NT2/D1 (cell line): ENCODE measurements around the gene SORBS1.

Source experiments
- DNase-seq: peaks from one replicate; pipeline ENCODE4 v3.0.0-alpha.2; 2011; ENCODE audit warnings: low read depth, low spot score
- H3K27me3 ChIP-seq: 2 replicates; pipeline ENCODE4 v1.6.0; 2011; ENCODE audit warnings: mild to moderate bottlenecking; ENCODE audit not compliant: insufficient read length, insufficient read depth
- H3K36me3 ChIP-seq: 2 replicates; pipeline ENCODE4 v1.6.1; 2011; ENCODE audit warnings: mild to moderate bottlenecking, low read length, mixed read lengths; ENCODE audit not compliant: insufficient read depth, insufficient read length
- H3K4me1 ChIP-seq: 2 replicates; pipeline ENCODE4 v1.5.1; 2011; ENCODE audit not compliant: insufficient read depth, insufficient read length
- H3K4me3 ChIP-seq: 2 replicates; pipeline ENCODE4 v1.5.1; 2011; ENCODE audit warnings: low read depth; ENCODE audit not compliant: insufficient read length
- H3K9ac ChIP-seq: 2 replicates; pipeline ENCODE4 v1.6.0; 2011; ENCODE audit warnings: low read depth; ENCODE audit not compliant: insufficient read length
- H3K9me3 ChIP-seq: 2 replicates; pipeline ENCODE4 v1.5.1; 2011; ENCODE audit warnings: mild to moderate bottlenecking, low read length; ENCODE audit not compliant: insufficient read depth
- SUZ12 ChIP-seq: IDR thresholded peaks from 2 replicates; pipeline ENCODE4 v1.6.1; 2011; ENCODE audit not compliant: insufficient read length, insufficient read depth; ENCODE audit errors: extremely low read depth
- YY1 ChIP-seq: IDR thresholded peaks from 2 replicates; pipeline ENCODE4 v1.6.1; 2011; ENCODE audit not compliant: insufficient read length, insufficient read depth
- ZNF274 ChIP-seq: IDR thresholded peaks from 2 replicates; pipeline ENCODE4 v1.6.1; 2011; ENCODE audit warnings: mild to moderate bottlenecking, low read depth, low read length

Gene SORBS1

DNA sequence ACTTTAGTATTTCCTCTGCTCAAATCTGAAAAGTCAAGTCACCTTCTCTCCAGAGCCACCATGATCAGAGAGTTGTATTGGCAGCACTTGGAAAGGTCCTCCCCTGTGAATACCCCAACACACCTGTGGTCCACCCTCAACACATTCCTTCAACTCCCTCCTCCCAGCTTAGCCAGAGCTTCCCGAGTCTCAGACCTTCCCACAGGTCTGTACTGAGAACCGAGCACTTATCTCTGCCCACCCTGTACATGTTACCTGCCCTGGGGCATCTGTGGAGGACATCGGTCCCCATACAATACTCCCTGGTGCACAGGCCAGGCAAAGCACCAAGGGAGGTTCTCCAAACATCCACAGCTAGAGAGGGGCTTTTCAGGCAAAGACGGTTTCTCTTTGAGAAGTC lies 30.6 kb downstream of the SORBS1 start:
- Histone ChIP-seq H3K27me3 (no peaks in the 10 kb centered on the region), H3K4me3 (no peak overlapping the region), H3K9me3 (peaks cover 7% of the 10 kb centered on the region), H3K36me3 (no peaks in the 10 kb centered on the region), H3K4me1 (peaks cover 2% of the 10 kb centered on the region), H3K9ac (no peak overlapping the region)
- no peak for TF ChIP-seq YY1
- TF ChIP-seq SUZ12, result no peak
- TF ChIP-seq ZNF274, result no peak
- DNase-seq, result no peak

DNA sequence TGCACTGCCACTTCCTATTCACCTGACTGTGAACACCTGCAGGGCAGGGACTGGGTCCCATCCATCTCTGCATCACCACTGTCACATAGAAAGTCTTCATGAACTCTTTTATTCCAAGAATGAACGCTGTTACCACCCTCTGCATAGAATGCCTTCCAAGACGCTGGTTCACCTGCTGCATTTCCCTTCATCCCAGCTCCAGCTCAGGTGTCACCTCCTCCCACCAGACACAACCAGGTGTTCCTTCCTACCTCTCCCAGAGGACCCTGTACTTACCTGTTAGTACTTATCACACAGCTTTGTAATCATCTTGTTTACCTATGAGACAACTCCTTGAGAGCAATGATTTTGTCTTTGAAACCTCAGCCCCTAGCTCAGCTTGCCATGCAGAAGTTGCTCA lies 31.1 kb downstream of the SORBS1 start:
- no peak overlapping the region for H3K9ac ChIP-seq
- peaks cover 2% of the 10 kb centered on the region for H3K4me1 ChIP-seq
- H3K9me3 ChIP-seq, result peaks cover 7% of the 10 kb centered on the region
- H3K27me3 ChIP-seq, result no peaks in the 10 kb centered on the region
- H3K36me3 ChIP-seq, result no peaks in the 10 kb centered on the region
- TF ChIP-seq ZNF274 (no peak), SUZ12 (no peak), YY1 (no peak)
- no peak overlapping the region for H3K4me3 ChIP-seq
- DNase-seq, result no peak

DNA sequence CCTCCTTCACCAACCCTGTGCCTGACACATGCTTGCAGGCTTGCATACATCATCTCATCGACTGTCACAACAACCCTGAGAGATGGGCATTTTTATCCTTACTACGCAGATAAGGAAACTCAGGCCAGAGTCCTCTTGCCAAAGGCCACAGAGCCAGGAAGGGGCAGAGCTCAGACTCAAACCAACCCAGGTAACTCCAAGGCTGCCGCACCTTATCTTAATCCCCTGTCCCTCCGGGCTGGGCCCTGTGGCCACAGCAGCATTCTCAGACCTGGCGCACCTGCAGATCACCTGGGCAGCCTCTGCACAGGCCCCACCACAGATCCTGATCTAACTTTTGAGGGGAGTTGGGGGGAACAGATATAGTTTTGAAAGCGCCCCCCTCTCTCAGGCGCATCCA lies 35.1 kb downstream of the SORBS1 start:
- no peak overlapping the region for H3K9ac ChIP-seq
- H3K9me3 ChIP-seq, result peaks cover 7% of the 10 kb centered on the region
- no peaks in the 10 kb centered on the region for H3K36me3 ChIP-seq
- peaks cover 2% of the 10 kb centered on the region for H3K4me1 ChIP-seq
- H3K4me3 ChIP-seq, result no peak overlapping the region
- H3K27me3 ChIP-seq, result no peaks in the 10 kb centered on the region
- DNase-seq, result no peak
- TF ChIP-seq ZNF274 (no peak), SUZ12 (no peak), YY1 (no peak)

DNA sequence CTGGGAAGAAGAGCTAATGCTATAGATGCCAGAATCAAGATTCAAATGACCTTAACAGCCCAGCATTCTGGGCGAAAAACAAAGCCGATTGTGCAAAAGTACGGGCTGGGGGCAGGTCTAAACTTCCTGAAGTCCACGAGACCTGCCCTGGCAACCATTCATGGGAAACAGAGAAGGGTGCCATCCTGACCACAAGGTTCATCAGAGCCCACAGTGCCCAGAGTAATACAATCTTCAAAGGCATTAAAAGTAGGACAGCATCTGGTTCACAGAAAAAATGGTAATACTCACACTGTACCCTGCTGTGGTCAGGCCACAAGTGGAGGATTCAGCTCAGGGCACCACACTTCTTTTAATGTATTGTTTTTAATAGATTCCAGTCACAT lies 36.1 kb downstream of the SORBS1 start:
- Histone ChIP-seq H3K9me3 (peaks cover 7% of the 10 kb centered on the region), H3K4me1 (no peaks in the 10 kb centered on the region), H3K27me3 (no peaks in the 10 kb centered on the region), H3K9ac (no peak overlapping the region), H3K4me3 (no peak overlapping the region), H3K36me3 (no peaks in the 10 kb centered on the region)
- no peak for DNase-seq
- no peak for TF ChIP-seq YY1
- no peak for TF ChIP-seq ZNF274
- no peak for TF ChIP-seq SUZ12

DNA sequence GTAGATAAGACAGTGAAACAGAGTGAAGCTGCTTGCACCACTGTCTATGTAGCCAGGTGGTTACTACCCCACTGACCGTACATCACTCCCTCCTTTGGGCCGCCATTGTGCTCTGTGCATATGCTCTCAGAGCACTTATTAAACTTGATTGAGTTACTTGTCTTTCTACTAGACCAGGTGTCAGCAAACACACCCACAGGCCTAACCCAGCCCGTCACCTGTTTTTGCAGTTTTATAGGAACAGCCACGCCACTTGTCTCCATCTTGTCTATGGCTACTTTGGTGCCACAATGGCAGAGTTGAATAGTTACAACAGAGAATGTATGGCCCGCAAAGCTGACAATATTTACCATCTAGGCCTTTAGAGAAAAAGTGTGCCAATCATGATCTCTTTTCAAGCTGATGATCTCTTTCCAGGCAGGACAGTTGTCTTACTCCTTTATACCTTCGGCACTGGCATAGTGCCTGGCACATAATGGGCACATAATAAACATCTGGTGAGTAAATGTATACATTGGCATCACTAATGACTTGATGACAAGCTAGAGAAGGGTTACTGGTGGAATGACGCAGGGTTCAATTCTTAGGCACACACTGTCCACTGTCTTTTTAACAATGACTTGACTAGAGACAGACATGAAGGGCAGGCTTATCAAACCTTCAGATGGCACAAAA lies 36.7 kb downstream of the SORBS1 start:
- H3K36me3 ChIP-seq, result no peaks in the 10 kb centered on the region
- H3K4me1 ChIP-seq, result no peaks in the 10 kb centered on the region
- no peak for TF ChIP-seq YY1
- TF ChIP-seq ZNF274, result no peak
- TF ChIP-seq SUZ12, result no peak
- H3K27me3 ChIP-seq, result no peaks in the 10 kb centered on the region
- no peak overlapping the region for H3K9ac ChIP-seq
- peaks cover 7% of the 10 kb centered on the region for H3K9me3 ChIP-seq
- H3K4me3 ChIP-seq, result no peak overlapping the region
- DNase-seq, result no peak

DNA sequence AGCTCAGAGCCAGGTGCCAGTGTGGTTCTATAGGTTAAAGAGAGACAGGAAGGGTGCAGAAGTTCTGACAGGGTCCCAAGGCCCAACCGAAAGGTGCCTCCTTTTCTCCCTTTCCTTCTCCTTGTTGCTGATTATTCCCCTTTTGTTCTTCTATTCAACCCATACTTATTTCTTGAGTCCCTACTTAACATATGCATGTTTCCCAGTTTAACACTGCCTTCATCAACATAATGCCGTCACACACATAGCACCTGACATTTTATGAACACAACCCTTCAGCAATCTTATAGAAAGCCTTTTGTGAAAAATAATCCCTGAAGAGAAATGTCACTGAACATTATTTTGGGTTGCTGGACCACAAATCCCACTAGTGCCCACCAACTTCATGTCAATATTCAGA lies 39.1 kb downstream of the SORBS1 start:
- DNase-seq, result no peak
- H3K4me1 ChIP-seq, result no peaks in the 10 kb centered on the region
- H3K4me3 ChIP-seq, result no peak overlapping the region
- no peak overlapping the region for H3K9ac ChIP-seq
- no peaks in the 10 kb centered on the region for H3K27me3 ChIP-seq
- no peaks in the 10 kb centered on the region for H3K36me3 ChIP-seq
- no peak for TF ChIP-seq YY1
- H3K9me3 ChIP-seq, result no peaks in the 10 kb centered on the region

DNA sequence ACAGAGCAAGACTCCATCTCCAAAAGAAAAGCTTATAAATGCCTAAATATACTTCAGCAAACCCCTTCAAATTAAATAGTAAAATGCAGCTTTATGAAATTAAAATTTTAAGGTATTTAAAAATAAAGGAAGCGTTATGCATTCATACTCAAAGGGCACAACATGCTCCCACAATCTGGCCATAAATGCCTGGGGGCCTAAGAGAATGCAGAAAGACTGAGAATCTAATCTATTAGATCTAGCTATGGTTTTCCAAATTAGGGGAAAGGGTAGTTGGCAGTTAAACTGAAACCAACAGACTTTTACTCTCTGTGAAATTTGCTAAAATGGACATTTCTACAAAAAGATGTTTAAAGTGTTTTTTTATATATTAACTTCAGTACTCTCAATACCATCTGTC lies 40.6 kb downstream of the SORBS1 start:
- Histone ChIP-seq H3K4me1 (no peaks in the 10 kb centered on the region), H3K9ac (no peak overlapping the region), H3K36me3 (no peaks in the 10 kb centered on the region), H3K9me3 (no peaks in the 10 kb centered on the region), H3K27me3 (no peaks in the 10 kb centered on the region), H3K4me3 (no peak overlapping the region)
- TF ChIP-seq ZNF274 (no peak), YY1 (no peak), SUZ12 (no peak)
- no peak for DNase-seq
